Islet of Langerhans (tissue), 1 donor: ENCODE data around the gene PSMB7.

Source experiments
- FAIRE-seq: peaks from one replicate; lab custom pipeline; 2011; peaks lifted over from hg19 to GRCh38; lab: Jason Lieb, UNC

PSMB7 gene

DNA sequence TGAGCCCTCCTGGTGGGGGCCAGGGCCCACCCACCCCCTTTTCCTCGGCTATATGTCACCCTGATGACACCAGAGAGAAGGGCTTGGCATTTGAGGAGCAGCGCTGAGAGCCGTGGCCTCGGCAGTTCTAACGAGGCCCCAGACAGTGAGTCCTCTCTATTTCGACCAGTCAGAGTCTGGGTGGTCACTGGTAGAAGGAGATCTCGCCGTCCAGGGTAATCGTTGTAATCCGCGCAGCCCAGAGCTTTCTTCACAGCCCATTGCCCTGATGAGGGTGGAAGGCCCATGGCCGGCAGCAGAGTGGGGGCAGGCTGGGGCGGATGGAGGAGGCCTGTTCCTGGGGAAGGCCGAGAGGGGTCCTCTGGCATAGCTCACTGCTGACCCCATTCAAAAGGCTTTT lies 70.2 kb downstream of the PSMB7 start:
- FAIRE-seq: no peak

DNA sequence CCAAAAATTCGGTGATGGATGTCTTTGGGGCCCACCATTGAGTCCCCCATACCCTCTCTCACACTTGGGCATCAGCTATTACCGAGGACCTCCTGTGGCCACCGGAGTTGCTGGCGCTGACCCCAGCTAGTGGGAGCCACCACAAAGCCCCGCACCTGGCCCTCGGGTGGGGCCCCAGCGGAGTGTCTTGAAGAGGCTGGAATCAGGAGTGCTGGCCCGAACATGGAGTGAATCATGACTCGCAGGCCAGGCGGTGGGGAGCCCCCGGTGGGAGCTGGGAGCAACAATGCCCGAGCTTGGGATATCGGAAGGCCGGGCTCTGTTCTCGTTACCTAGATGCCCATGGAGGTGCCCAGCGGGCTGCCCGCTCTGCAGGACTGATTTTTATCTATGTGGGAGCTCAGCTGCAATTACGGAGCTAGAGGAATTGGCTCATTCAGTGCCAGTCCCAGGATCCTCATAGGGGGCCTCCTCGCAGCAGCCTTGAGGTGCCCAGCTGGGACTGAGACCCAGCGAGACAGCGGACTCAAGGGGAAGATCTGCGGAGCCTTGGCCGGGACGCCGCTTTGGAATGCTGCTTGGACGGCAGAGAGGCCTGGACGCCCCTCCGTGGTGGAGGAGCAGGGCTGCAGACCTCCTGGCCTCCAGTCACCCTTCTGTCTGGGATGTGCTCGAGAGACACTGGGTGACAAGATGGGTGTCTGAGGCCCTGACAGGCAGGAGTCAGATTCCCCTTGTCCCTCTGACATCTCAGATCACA lies 70.8 kb downstream of the PSMB7 start:
- no peak for FAIRE-seq

DNA sequence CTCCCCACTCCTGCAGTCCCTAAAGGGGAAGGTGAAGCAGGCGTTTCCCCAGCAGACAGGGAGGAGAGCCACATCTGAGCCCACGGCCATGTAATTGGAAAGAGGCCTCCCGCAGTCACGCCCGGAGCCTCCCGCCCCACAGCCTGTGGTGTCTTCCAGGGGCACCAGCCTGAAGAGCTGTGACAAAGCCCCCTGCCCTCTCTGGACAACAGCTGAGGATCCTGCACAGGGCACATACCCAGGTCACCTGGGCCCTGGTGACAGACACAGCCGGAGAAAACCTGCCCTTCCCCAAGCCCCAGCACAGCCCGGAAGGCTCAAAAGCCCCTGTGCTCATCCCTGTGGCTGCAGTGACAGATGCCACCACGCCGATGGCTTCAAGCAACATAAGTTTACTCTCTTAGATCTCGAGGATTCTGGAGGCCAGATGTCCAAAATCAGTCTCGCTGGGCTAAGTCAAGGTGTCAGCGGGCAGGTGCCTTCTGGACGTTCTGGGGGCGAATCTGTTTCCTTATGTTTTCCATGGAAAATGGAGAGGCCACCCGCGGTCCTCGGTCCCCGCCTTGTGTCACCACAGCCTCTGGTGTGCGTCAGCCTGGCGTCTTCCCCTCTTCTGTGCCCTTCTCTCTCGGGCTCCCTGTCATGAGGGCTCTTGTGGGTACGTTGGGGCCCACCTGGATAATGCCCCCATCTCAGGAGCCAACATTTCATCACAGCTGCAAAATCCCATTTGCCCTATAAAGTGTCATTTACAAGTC lies 71.5 kb downstream of the PSMB7 start:
- no peak for FAIRE-seq

DNA sequence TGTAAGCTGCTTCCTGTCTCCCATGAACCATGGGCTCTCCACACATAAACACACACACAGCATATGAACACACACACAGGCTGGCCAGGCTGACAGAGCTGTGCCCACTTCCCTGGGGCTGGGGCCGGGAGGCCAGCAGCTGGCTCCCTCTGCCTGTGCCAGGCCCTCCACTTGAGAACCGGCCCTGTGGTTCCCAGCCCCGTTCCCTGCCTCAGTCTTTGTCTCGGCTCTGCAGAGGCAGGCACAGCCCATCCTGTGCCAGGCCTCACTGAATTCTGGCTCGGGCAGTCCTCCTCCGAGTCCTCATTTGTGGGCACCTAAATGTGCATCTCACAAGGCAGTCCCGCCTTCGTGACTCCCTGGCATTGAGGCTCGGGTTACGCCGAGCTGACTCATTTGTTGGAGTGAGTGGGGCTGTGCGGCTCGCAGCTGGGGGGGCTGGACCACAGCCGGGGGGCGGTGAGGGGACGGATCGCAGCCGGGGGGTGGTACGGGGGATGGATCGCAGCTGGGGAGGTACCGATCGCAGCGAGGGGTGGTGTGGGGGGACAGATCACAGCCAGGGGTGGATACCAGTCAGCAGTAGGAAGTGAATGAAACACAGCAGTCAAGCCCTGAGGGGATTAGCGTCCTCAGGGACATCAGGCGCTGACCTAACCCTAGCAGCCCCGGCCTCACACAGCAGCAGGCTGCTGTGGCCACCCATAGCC lies 72.3 kb downstream of the PSMB7 start:
- FAIRE-seq: no peak

DNA sequence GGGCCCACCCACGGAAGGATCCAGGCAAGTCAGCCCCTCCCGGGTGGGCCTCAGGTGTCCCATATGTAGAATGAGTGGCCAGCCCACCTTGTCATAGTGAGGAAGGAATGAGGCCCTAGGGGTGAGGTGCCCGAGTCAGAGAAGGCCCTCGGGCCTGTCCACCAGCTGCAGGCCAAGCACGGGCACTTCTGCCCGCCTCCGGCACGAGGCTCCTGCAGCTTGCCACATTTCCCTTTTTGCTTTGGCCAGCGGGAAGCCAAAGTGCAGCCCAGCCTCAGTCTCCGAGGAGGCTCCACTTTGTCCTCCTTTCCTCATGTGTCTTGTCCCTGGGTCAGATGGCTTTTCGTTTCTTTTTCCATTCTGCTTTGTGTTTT lies 72.9 kb downstream of the PSMB7 start:
- FAIRE-seq: no peak

- no peak for FAIRE-seq
These were observed 73.6 kb downstream of the PSMB7 start for GRCh38 chr9:124341455-124342170.

DNA sequence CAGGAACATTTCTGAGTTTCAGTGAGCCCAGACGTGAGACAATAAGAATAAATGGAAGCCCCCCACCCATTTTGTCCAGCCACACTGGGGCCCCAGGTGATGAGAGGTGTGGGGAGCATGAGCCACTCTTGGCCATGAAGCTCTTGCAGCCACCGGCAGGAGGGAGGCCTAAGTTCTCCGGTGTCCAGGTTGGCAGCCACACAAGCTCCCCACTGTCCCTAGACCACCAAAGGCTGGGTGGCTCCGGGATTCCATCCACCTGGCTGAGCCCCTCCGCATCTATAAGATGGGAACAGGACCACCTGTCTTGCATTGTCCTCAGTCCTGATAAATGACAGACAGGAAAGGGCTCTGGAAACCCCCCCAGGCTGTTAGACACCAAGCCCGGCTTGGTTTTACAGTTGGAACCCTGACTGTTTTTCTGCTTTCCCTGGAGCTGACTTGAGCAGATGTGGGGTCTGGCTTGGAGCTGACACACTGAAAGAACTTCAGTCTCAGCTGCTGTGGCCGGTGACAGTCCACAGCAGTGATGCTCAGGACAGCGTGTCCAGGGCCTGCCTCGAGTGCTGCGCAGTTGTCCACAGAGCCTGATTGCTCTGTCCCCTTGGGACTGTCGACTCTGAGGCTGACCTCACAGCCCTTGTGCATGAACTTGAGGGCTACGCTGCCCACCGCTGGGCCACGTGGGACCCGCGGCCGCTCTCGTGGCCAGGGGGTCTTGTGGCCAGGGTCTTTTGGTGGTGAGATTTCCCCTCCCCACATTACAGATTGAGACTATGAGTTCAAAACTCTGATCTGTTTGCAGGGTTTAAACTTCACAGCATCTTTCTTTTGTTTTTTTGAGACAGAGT lies 74.8 kb downstream of the PSMB7 start:
- FAIRE-seq: no peak

GRCh38 chr9:124339603-124340146 lies 75.6 kb downstream of the PSMB7 start:
- no peak for FAIRE-seq

- FAIRE-seq: no peak
These were observed 77.7 kb downstream of the PSMB7 start for GRCh38 chr9:124337562-124337961.

- FAIRE-seq: no peak
These were observed 79.9 kb downstream of the PSMB7 start for GRCh38 chr9:124335320-124335707.

- no peak for FAIRE-seq
These were observed 80.5 kb downstream of the PSMB7 start for GRCh38 chr9:124334568-124335319.

- no peak for FAIRE-seq
These were observed 82.1 kb downstream of the PSMB7 start for GRCh38 chr9:124333203-124333579.

DNA sequence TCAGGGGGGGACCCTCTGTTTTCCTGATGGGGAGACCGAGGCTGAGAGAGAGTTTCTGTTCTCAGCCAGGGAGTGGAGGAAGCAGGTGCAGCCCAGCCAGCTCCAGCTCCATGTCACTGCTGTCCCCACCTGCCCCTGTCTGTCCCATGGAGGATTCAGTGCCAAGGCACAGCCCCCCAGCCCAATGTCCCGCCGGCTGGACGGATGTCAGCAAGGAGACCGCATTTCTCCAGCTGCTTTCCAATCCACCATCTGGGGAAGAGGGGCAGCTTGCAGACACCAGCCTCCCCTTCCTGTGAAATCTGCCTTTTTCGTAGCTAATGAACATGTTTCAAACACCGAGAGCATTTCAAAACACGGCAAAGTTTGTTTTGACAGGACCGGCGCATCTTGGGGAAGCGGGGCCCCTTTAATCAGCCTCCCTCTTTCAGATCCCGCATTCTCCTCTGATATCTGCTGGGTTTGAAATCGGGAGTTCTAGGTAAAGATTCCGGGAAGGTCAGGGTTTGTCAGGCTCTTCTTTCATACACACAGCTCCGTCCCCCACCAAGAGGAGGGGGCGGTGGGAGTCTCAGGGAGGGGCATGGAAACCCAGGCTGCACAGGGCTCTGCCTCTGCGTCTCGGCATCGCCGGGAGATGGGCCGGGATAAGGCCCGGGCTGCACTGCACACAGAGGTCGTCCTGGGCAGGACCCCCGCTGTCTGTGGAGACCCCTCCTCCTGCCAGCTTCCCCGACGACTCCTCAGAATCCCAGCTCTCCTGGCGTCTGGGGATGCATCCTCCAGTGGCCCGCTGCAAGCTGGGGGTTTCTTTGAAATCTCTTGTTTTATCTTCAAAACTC lies 82.7 kb downstream of the PSMB7 start:
- FAIRE-seq: no peak

- no peak for FAIRE-seq
These were observed 83.7 kb downstream of the PSMB7 start for GRCh38 chr9:124331580-124331979.

GRCh38 chr9:124330011-124330697 lies 85.1 kb downstream of the PSMB7 start:
- FAIRE-seq: no peak

- FAIRE-seq: no peak
These were observed 85.9 kb downstream of the PSMB7 start for GRCh38 chr9:124329206-124329792.

GRCh38 chr9:124328285-124328684 lies 87.0 kb downstream of the PSMB7 start:
- no peak for FAIRE-seq

DNA sequence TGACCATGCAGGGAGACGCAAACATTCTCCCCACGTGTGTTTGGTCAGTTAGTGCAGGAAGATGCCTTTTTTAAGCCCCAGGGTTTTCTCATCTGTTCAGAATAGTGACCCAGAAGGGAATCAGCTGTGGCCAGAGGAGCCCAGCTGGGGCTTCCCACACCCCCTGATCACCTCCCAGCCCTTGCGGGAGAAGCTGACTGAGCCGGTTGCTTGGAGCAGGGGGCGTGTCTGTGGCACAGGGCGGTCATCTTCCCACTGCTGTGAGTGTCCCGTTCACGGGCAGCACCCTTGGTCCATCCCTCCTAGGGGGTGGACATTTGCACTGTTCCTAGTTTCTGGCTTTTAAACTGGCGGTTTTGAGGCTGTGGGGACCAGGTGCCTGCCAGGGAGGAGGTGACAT lies 87.8 kb downstream of the PSMB7 start:
- no peak for FAIRE-seq

GRCh38 chr9:124326378-124326777 lies 88.9 kb downstream of the PSMB7 start:
- no peak for FAIRE-seq
